Tibial nerve (tissue), 4 donors: ENCODE results near the gene SMYD3. TPM values are rescaled to one million over a fixed set of nuclear protein-coding genes. Genes with fewer than 3 reads are reported as not detected.

Experiments
- DNase-seq, 2 donors: peaks; one replicate each; pipeline ENCODE4 v3.0.0-alpha.2; 2019; ENCODE audit warnings: low spot score in 2 of 2
- H3K27ac ChIP-seq, 4 donors: fragments of 200-600 bp; sonication (generic) in 3 of 4; one replicate each; pipeline ENCODE4 v1.5.1; 2017 to 2019; ENCODE audit warnings: mild to moderate bottlenecking in 1 of 4
- H3K27me3 ChIP-seq, 2 donors: fragments of 200-600 bp; sonication (generic) in 1 of 2; one replicate each; pipeline versions ENCODE4 v1.5.1 to v1.6.0; 2017 to 2019
- H3K36me3 ChIP-seq, 3 donors: fragments of 200-600 bp; sonication (generic); one replicate each; pipeline ENCODE4 v1.5.1; 2018 to 2019
- H3K4me1 ChIP-seq, 4 donors: fragments of 200-600 bp; sonication (generic) in 3 of 4; one replicate each; pipeline ENCODE4 v1.5.1; 2017 to 2019
- H3K4me3 ChIP-seq, 4 donors: fragments of 200-600 bp; sonication (generic) in 3 of 4; one replicate each; pipeline ENCODE4 v1.5.1; 2017 to 2019; ENCODE audit warnings: mild to moderate bottlenecking in 1 of 4, moderate library complexity in 1 of 4
- H3K9me3 ChIP-seq, 4 donors: fragments of 200-600 bp; sonication (generic) in 3 of 4; one replicate each; pipeline ENCODE4 v1.5.1; 2017 to 2019
- CTCF ChIP-seq, 5 experiments: fragments of 200-600 bp in 3 of 5; fragments of 450-650 bp in 2 of 5; sonication (generic) in 3 of 5; IDR thresholded peaks; one replicate each; pipeline ENCODE4 v1.5.1; 2016 to 2019; ENCODE audit warnings: antibody characterized with exemption in 5 of 5, mild to moderate bottlenecking in 3 of 5, moderate library complexity in 2 of 5
- EP300 ChIP-seq, 2 donors: sonication (generic); formaldehyde crosslinking; IDR thresholded peaks; one replicate each; pipeline ENCODE4 v1.6.1; 2017; ENCODE audit warnings: antibody characterized with exemption in 2 of 2, mild to moderate bottlenecking in 1 of 2
- POLR2A ChIP-seq, 2 donors: fragments of 450-650 bp; IDR thresholded peaks; one replicate each; pipeline ENCODE4 v1.6.1; 2017; ENCODE audit warnings: antibody characterized with exemption in 2 of 2, mild to moderate bottlenecking in 2 of 2, moderate library complexity in 2 of 2
- WGBS, 2 donors: methylation state at CpG; one replicate each; pipeline ENCODE4 v1.1.5; 2018; 5-methylcytosine and 5-hydroxymethylcytosine counted together
- total RNA-seq, 4 donors: library from RNA; depleted of rRNA; stranded (reverse); fragments of >200 nt; gene quantifications; one replicate each; pipeline ENCODE4 v1.1.0, GENCODE V29; 2016

The SMYD3 gene
- total RNA-seq, 4 donors from 2014 or later: 22.2 to 30.3 (median 27.0) TPM

GRCh38 chr1:246394121-246394520 lies 113.0 kb downstream of the SMYD3 start:
- H3K4me1 ChIP-seq: peaks cover 0 to 3% (median 0%) of the 10 kb centered on the region in 4 donors
- no peaks in the 10 kb centered on the region for H3K36me3 ChIP-seq
- no peak overlapping the region for H3K27ac ChIP-seq
- H3K27me3 ChIP-seq: no peaks in the 10 kb centered on the region
- H3K4me3 ChIP-seq: no peak overlapping the region
- peaks cover 0 to 10% (median 3%) of the 10 kb centered on the region in 4 donors for H3K9me3 ChIP-seq
- no peak for TF ChIP-seq EP300 (IDR thresholded peaks at IDR 0.05)
- TF ChIP-seq CTCF (IDR thresholded peaks at IDR 0.05): no peak
- TF ChIP-seq POLR2A (IDR thresholded peaks at IDR 0.05): no peak
- 60 to 72% methylated on average over 3 of the region's 3 CpGs for WGBS, 2 donors
- DNase-seq: no peak

GRCh38 chr1:246390855-246391254 lies 116.2 kb downstream of the SMYD3 start:
- no peak for DNase-seq
- no peak overlapping the region for H3K4me3 ChIP-seq
- WGBS, 2 donors: 89 to 92% methylated on average over 5 of the region's 5 CpGs
- no peak overlapping the region for H3K27ac ChIP-seq
- no peaks in the 10 kb centered on the region for H3K27me3 ChIP-seq
- no peaks in the 10 kb centered on the region for H3K36me3 ChIP-seq
- TF ChIP-seq EP300 (IDR thresholded peaks at IDR 0.05): no peak
- TF ChIP-seq CTCF (IDR thresholded peaks at IDR 0.05): no peak
- no peak for TF ChIP-seq POLR2A (IDR thresholded peaks at IDR 0.05)
- H3K9me3 ChIP-seq: peaks cover 0 to 10% (median 3%) of the 10 kb centered on the region in 4 donors
- no peaks in the 10 kb centered on the region for H3K4me1 ChIP-seq

GRCh38 chr1:246384616-246385015 lies 122.5 kb downstream of the SMYD3 start:
- no peaks in the 10 kb centered on the region for H3K4me1 ChIP-seq
- no peak overlapping the region for H3K4me3 ChIP-seq
- 89 to 95% methylated on average over 4 of the region's 4 CpGs for WGBS, 2 donors
- DNase-seq: no peak
- no peak overlapping the region for H3K27ac ChIP-seq
- H3K36me3 ChIP-seq: no peaks in the 10 kb centered on the region
- no peaks in the 10 kb centered on the region for H3K27me3 ChIP-seq
- no peaks in the 10 kb centered on the region for H3K9me3 ChIP-seq
- no peak for TF ChIP-seq CTCF (IDR thresholded peaks at IDR 0.05)
- TF ChIP-seq EP300 (IDR thresholded peaks at IDR 0.05): no peak
- no peak for TF ChIP-seq POLR2A (IDR thresholded peaks at IDR 0.05)

- H3K9me3 ChIP-seq: no peaks in the 10 kb centered on the region
- H3K4me1 ChIP-seq: no peaks in the 10 kb centered on the region
- no peak overlapping the region for H3K27ac ChIP-seq
- DNase-seq: no peak
- H3K27me3 ChIP-seq: no peaks in the 10 kb centered on the region
- no peak overlapping the region for H3K4me3 ChIP-seq
- no peaks in the 10 kb centered on the region for H3K36me3 ChIP-seq
- TF ChIP-seq POLR2A (IDR thresholded peaks at IDR 0.05) (no peak), EP300 (IDR thresholded peaks at IDR 0.05) (no peak), CTCF (IDR thresholded peaks at IDR 0.05) (no peak)
Measured at GRCh38 chr1:246383791-246384190, 123.3 kb downstream of the SMYD3 start.

GRCh38 chr1:246383239-246383589 lies 123.9 kb downstream of the SMYD3 start:
- H3K4me1 ChIP-seq: no peaks in the 10 kb centered on the region
- 44 to 58% methylated on average over 1 of the region's 1 CpG for WGBS, 2 donors
- no peak overlapping the region for H3K4me3 ChIP-seq
- DNase-seq: no peak
- H3K27ac ChIP-seq: no peak overlapping the region
- TF ChIP-seq POLR2A (IDR thresholded peaks at IDR 0.05) (no peak), CTCF (IDR thresholded peaks at IDR 0.05) (no peak), EP300 (IDR thresholded peaks at IDR 0.05) (no peak)
- H3K36me3 ChIP-seq: no peaks in the 10 kb centered on the region
- H3K9me3 ChIP-seq: no peaks in the 10 kb centered on the region
- H3K27me3 ChIP-seq: no peaks in the 10 kb centered on the region
